Uterus (tissue), 2 donors: ENCODE results near the gene EIF3F.

ENCODE experiments used
- CTCF ChIP-seq, 4 experiments: fragments of 200-600 bp in 2 of 4; fragments of 450-650 bp in 2 of 4; sonication (generic) in 2 of 4; IDR thresholded peaks; one replicate each; pipeline ENCODE4 v1.5.1; 2016 to 2019; ENCODE audit warnings: antibody characterized with exemption in 4 of 4, mild to moderate bottlenecking in 2 of 4, moderate library complexity in 1 of 4
- POLR2A ChIP-seq, 2 donors: fragments of 450-650 bp; IDR thresholded peaks; one replicate each; pipeline ENCODE4 v1.6.1; 2016; ENCODE audit warnings: antibody characterized with exemption in 2 of 2, mild to moderate bottlenecking in 1 of 2, moderate library complexity in 1 of 2

GRCh38 chr11:8003187-8003586 is 16.1 kb downstream of the EIF3F start:
- no peak for TF ChIP-seq CTCF (IDR thresholded peaks at IDR 0.05)
- no peak for TF ChIP-seq POLR2A (IDR thresholded peaks at IDR 0.05)
